ENCODE measurements around the gene SZT2. TPM values are rescaled to one million over a fixed set of nuclear protein-coding genes. Genes with fewer than 3 reads are reported as not detected.

The SZT2 gene
- total and polyA plus RNA-seq, 2 of the 13 experiments (the other 11 are each of a cell fraction or from before 2014, with no cell fraction given), result 8.0 to 8.8 TPM

GRCh38 chr1:43340559-43340958 lies 49.1 kb upstream of the SZT2 start (continued):
- TF ChIP-seq RFXAP (CRISPR knock-in tag; IDR thresholded peaks at IDR 0.05; ENCODE audit: borderline replicate concordance), result 0 out of 2 replicates have a peak, but pooled peaks have one; percentile 22
- TF ChIP-seq HMG20B (CRISPR knock-in tag; conservative IDR thresholded peaks at IDR 0.05), result 0 out of 2 replicates have a peak, but pooled peaks have one; percentile 39
- TF ChIP-seq ZNF644 (CRISPR knock-in tag; IDR thresholded peaks at IDR 0.05; ENCODE audit: low read depth), result peak; percentile 65; the same call in 1 of the 2 replicates
- TF ChIP-seq BCL6 (CRISPR knock-in tag; IDR thresholded peaks at IDR 0.05), result 0 out of 2 replicates have a peak, but pooled peaks have one; percentile 44
- no peak for TF ChIP-seq IRF1 (CRISPR knock-in tag; IDR thresholded peaks at IDR 0.05; ENCODE audit: low read depth)
- peak; percentile 64; the same call in 1 of the 2 replicates for TF ChIP-seq GATAD2A (CRISPR knock-in tag; IDR thresholded peaks at IDR 0.05)
- TF ChIP-seq NFIC (IDR thresholded peaks at IDR 0.05; ENCODE audit: low read length), result peak; percentile 32; the same call in 1 of the 2 replicates
- TF ChIP-seq ZFAT (CRISPR knock-in tag; conservative IDR thresholded peaks at IDR 0.05), result no peak
- TF ChIP-seq ZNF460 (CRISPR knock-in tag; IDR thresholded peaks at IDR 0.05; ENCODE audit: borderline replicate concordance), result no peak
- no peak; the same call in 1 of the 2 replicates for TF ChIP-seq SOX13 (IDR thresholded peaks at IDR 0.05)
- peak in 1 of 2 experiments; percentile 68; a peak in 2 of 4 replicates for TF ChIP-seq SOX13 (CRISPR knock-in tag; conservative IDR thresholded peaks at IDR 0.05 in 1 of 2, IDR thresholded peaks at IDR 0.05 in 1 of 2)
- TF ChIP-seq TBX3 (IDR thresholded peaks at IDR 0.05; ENCODE audit: borderline replicate concordance), result peak; percentile 26; the same call in 1 of the 2 replicates
- peak; percentile 84; the same call in 1 of the 2 replicates for TF ChIP-seq EHMT2 (IDR thresholded peaks at IDR 0.05; ENCODE audit: borderline replicate concordance, low read depth, low read length)
- TF ChIP-seq ZSCAN21 (CRISPR knock-in tag; IDR thresholded peaks at IDR 0.05; ENCODE audit: borderline replicate concordance), result no peak
- no peak; the same call in 1 of the 2 replicates for TF ChIP-seq SALL1 (CRISPR knock-in tag; IDR thresholded peaks at IDR 0.05)
- peak; percentile 77 for TF ChIP-seq ISL2 (CRISPR knock-in tag; IDR thresholded peaks at IDR 0.05)
- TF ChIP-seq PHF21A (CRISPR knock-in tag; IDR thresholded peaks at IDR 0.05), result peak; percentile 71; the same call in 1 of the 2 replicates
- peak; percentile 90 for TF ChIP-seq ARID3A (IDR thresholded peaks at IDR 0.05; ENCODE audit: low read depth, low read length)
- peak; percentile 92 for TF ChIP-seq CEBPG (CRISPR knock-in tag; IDR thresholded peaks at IDR 0.05)
- TF ChIP-seq RXRB (CRISPR knock-in tag; IDR thresholded peaks at IDR 0.05; ENCODE audit: borderline replicate concordance), result peak; percentile 41; the same call in 1 of the 2 replicates
- no peak for TF ChIP-seq MED8 (CRISPR knock-in tag; IDR thresholded peaks at IDR 0.05; ENCODE audit: insufficient replicate concordance)
- peak; percentile 47 for TF ChIP-seq NR2F6 (IDR thresholded peaks at IDR 0.05)
- TF ChIP-seq NR2F6 (CRISPR knock-in tag; IDR thresholded peaks at IDR 0.05), result peak; percentile 49; the same call in 1 of the 2 replicates
- peak; percentile 21; the same call in 1 of the 2 replicates for TF ChIP-seq NR2F2 (IDR thresholded peaks at IDR 0.05; ENCODE audit: borderline replicate concordance, low read depth)
- peak; percentile 54; the same call in 1 of the 2 replicates for TF ChIP-seq GFI1 (CRISPR knock-in tag; IDR thresholded peaks at IDR 0.05; ENCODE audit: borderline replicate concordance)
- peak; percentile 39; the same call in 1 of the 2 replicates for TF ChIP-seq ZNF710 (CRISPR knock-in tag; IDR thresholded peaks at IDR 0.05; ENCODE audit: borderline replicate concordance)
- TF ChIP-seq ONECUT2 (CRISPR knock-in tag; IDR thresholded peaks at IDR 0.05), result peak; percentile 95
- TF ChIP-seq ZNF678 (CRISPR knock-in tag; IDR thresholded peaks at IDR 0.05), result no peak
- peak; percentile 14; the same call in 1 of the 2 replicates for TF ChIP-seq FOXA3 (CRISPR knock-in tag; IDR thresholded peaks at IDR 0.05)
- peak; percentile 91 for TF ChIP-seq CEBPB (IDR thresholded peaks at IDR 0.05; ENCODE audit: borderline replicate concordance, low read depth, low read length)
